Measurements from ENCODE around the gene PTH1R.

PTH1R gene

GRCh38 chr3:46877406-46878125 lies at the start of gene PTH1R:
Gene PTH1R (plus strand): TSS chr3:46877721. CDS start chr3:46883560, 5,839 bp downstream.
- no peak for DNase-seq (ENCODE audit: low read depth in 2 of 2)

- DNase-seq (ENCODE audit: low read depth in 2 of 2) = peak in 1 of 2 donors; percentile 22
These were observed 47.8 kb upstream of the PTH1R start for GRCh38 chr3:46829699-46830208.

GRCh38 chr3:46830801-46831200 lies 46.7 kb upstream of the PTH1R start:
- DNase-seq (ENCODE audit: low read depth in 2 of 2) = no peak

GRCh38 chr3:46831316-46831715 lies 46.2 kb upstream of the PTH1R start:
- no peak for DNase-seq (ENCODE audit: low read depth in 2 of 2)

- DNase-seq (ENCODE audit: low read depth in 2 of 2) = no peak
These were observed 45.7 kb upstream of the PTH1R start for GRCh38 chr3:46831841-46832240.

- no peak for DNase-seq (ENCODE audit: low read depth in 2 of 2)
These were observed 43.9 kb upstream of the PTH1R start for GRCh38 chr3:46833346-46834300.

- DNase-seq (ENCODE audit: low read depth in 2 of 2) = no peak
These were observed 42.5 kb upstream of the PTH1R start for GRCh38 chr3:46835054-46835453.

- no peak for DNase-seq (ENCODE audit: low read depth in 2 of 2)
These were observed 42.0 kb upstream of the PTH1R start for GRCh38 chr3:46835491-46835890.

GRCh38 chr3:46838301-46838700 lies 39.2 kb upstream of the PTH1R start:
- no peak for DNase-seq (ENCODE audit: low read depth in 2 of 2)

GRCh38 chr3:46840491-46840890 lies 37.0 kb upstream of the PTH1R start:
- no peak for DNase-seq (ENCODE audit: low read depth in 2 of 2)

GRCh38 chr3:46843508-46843907 lies 34.0 kb upstream of the PTH1R start:
- DNase-seq (ENCODE audit: low read depth in 2 of 2) = no peak

GRCh38 chr3:46844397-46844796 lies 33.1 kb upstream of the PTH1R start:
- no peak for DNase-seq (ENCODE audit: low read depth in 2 of 2)

- no peak for DNase-seq (ENCODE audit: low read depth in 2 of 2)
These were observed 32.6 kb upstream of the PTH1R start for GRCh38 chr3:46844881-46845312.

GRCh38 chr3:46845397-46845859 lies 32.1 kb upstream of the PTH1R start:
- no peak for DNase-seq (ENCODE audit: low read depth in 2 of 2)

GRCh38 chr3:46845860-46846623 lies 31.5 kb upstream of the PTH1R start:
- peak; percentile 57 to 65 for DNase-seq (ENCODE audit: low read depth in 2 of 2)

GRCh38 chr3:46846624-46847542 lies 30.6 kb upstream of the PTH1R start:
- no peak for DNase-seq (ENCODE audit: low read depth in 2 of 2)

GRCh38 chr3:46847744-46848143 lies 29.8 kb upstream of the PTH1R start:
- no peak for DNase-seq (ENCODE audit: low read depth in 2 of 2)

- DNase-seq (ENCODE audit: low read depth in 2 of 2) = peak; percentile 27 to 57
These were observed 29.1 kb upstream of the PTH1R start for GRCh38 chr3:46848271-46849044.

- no peak for DNase-seq (ENCODE audit: low read depth in 2 of 2)
These were observed 28.4 kb upstream of the PTH1R start for GRCh38 chr3:46849045-46849631.

Data from stimulated activated CD4-positive, alpha-beta T cell treated with anti-CD3 and anti-CD28 coated beads, Interleukin-4, amount 100 ng/mL, for 48 hours (primary cell).